Esophagus mucosa (tissue), 1 donor: ENCODE measurements around the gene C19orf67. TPM values are rescaled to one million over a fixed set of nuclear protein-coding genes. Genes with fewer than 3 reads are reported as not detected.

Source experiments
- ATAC-seq: fragments of 200-7000 bp; cut with Tn5 transposase; one replicate; pipeline ENCODE4 v1.9.1; 2020
- total RNA-seq: library from RNA; stranded (reverse); gene quantifications from one replicate; pipeline ENCODE4 v1.2.4, GENCODE V29; 2023
- donor health status: DM: yes; HTN: yes; CAD: no.

Gene C19orf67
- 0.12 TPM for total RNA-seq

- ATAC-seq = no peak
These were observed at the start of gene C19orf67 for GRCh38 chr19:14085309-14085995. Gene C19orf67 (minus strand): TSS chr19:14085783. CDS start chr19:14085627, 156 bp downstream.

- no peak for ATAC-seq
These were observed 49.8 kb upstream of the C19orf67 start for GRCh38 chr19:14135355-14135754.

- no peak for ATAC-seq
These were observed 42.4 kb upstream of the C19orf67 start for GRCh38 chr19:14127929-14128509.

GRCh38 chr19:14127176-14127575 is 41.6 kb upstream of the C19orf67 start:
- peak; percentile 55 for ATAC-seq

- no peak for ATAC-seq
These were observed 37.3 kb upstream of the C19orf67 start for GRCh38 chr19:14122924-14123323.

GRCh38 chr19:14120497-14120780 is 34.9 kb upstream of the C19orf67 start:
- ATAC-seq = no peak

GRCh38 chr19:14119644-14120496 is 34.3 kb upstream of the C19orf67 start:
- no peak for ATAC-seq

- ATAC-seq = no peak
These were observed 33.6 kb upstream of the C19orf67 start for GRCh38 chr19:14119146-14119545.

GRCh38 chr19:14118165-14119051 is 32.8 kb upstream of the C19orf67 start:
- peak; percentile 6 for ATAC-seq

GRCh38 chr19:14117668-14118164 is 32.1 kb upstream of the C19orf67 start, which contains the start of gene PRKACA:
Gene PRKACA (minus strand): TSS chr19:14117762. CDS start chr19:14117547, 215 bp downstream.
- peak; percentile 95 for ATAC-seq

- no peak for ATAC-seq
These were observed 31.5 kb upstream of the C19orf67 start for GRCh38 chr19:14116918-14117578.

GRCh38 chr19:14116525-14116917 is 30.9 kb upstream of the C19orf67 start:
- no peak for ATAC-seq

- ATAC-seq = no peak
These were observed 30.2 kb upstream of the C19orf67 start for GRCh38 chr19:14115756-14116155.

- ATAC-seq = no peak
These were observed 29.3 kb upstream of the C19orf67 start for GRCh38 chr19:14114854-14115253.

- ATAC-seq = no peak
These were observed 28.9 kb upstream of the C19orf67 start for GRCh38 chr19:14114439-14114838.

- ATAC-seq = no peak
These were observed 28.3 kb upstream of the C19orf67 start for GRCh38 chr19:14113762-14114414.

GRCh38 chr19:14112809-14113385 is 27.3 kb upstream of the C19orf67 start:
- no peak for ATAC-seq

GRCh38 chr19:14112051-14112808 is 26.6 kb upstream of the C19orf67 start:
- ATAC-seq = no peak

- ATAC-seq = no peak
These were observed 25.9 kb upstream of the C19orf67 start for GRCh38 chr19:14111486-14111885.

GRCh38 chr19:14110650-14111049 is 25.1 kb upstream of the C19orf67 start:
- no peak for ATAC-seq
